B cell (primary cell): ENCODE data around the gene TMEM205. TPM values are rescaled to one million over a fixed set of nuclear protein-coding genes. Genes with fewer than 3 reads are reported as not detected.

Experiments used
- ATAC-seq: fragments of 200-7000 bp; cut with Tn5 transposase; one replicate; pipeline ENCODE4 v1.10.0; 2021; ENCODE audit warnings: low read depth, mild to moderate bottlenecking, moderate number of reproducible peaks, moderate library complexity
- CTCF ChIA-PET: fragments of 350-600 bp; sonication (Branson Sonifier 250); formaldehyde crosslinking; loops from one replicate; lab custom pipeline; 2021; ENCODE audit warnings: antibody characterized with exemption, inconsistent platforms; lab: Charles Lee
- POLR2A ChIA-PET: fragments of 350-600 bp; sonication (Branson Sonifier 250); formaldehyde crosslinking; loops from one replicate; lab custom pipeline; 2021; ENCODE audit warnings: antibody characterized with exemption; lab: Charles Lee
- DNase-seq: peaks from one replicate; pipeline ENCODE4 v3.0.0; 2013
- H2AFZ ChIP-seq: 2 replicates; pipeline ENCODE4 v1.6.1; 2012; ENCODE audit warnings: mild to moderate bottlenecking, low read depth, low read length; ENCODE audit not compliant: insufficient read depth, poor library complexity, severe bottlenecking
- H3K27ac ChIP-seq, 2 donors: 1 replicate in 1 of 2; 2 replicates in 1 of 2; pipeline ENCODE4 v1.5.1; 2012 to 2013; ENCODE audit warnings: low read length in 2 of 2, mild to moderate bottlenecking in 2 of 2, moderate library complexity in 1 of 2
- H3K27me3 ChIP-seq, 4 experiments: fragments of 200-600 bp in 1 of 4; sonication (generic) in 1 of 4; replicated peaks in 1 of 4; 1 replicate in 2 of 4; 2 replicates in 2 of 4; pipeline versions ENCODE4 v1.6.1 to v1.7.0; 2013 to 2016; ENCODE audit warnings: low read length in 3 of 4, mild to moderate bottlenecking in 2 of 4, mixed read lengths in 1 of 4, moderate library complexity in 1 of 4; ENCODE audit not compliant: insufficient read depth in 4 of 4, control insufficient read depth in 3 of 4; ENCODE audit errors: control extremely low read depth in 1 of 4
- H3K36me3 ChIP-seq, 2 experiments: replicated peaks in 1 of 2; 1 replicate in 1 of 2; 2 replicates in 1 of 2; pipeline versions ENCODE4 v1.6.1 to v1.7.1; 2013; ENCODE audit warnings: low read length in 1 of 2; ENCODE audit not compliant: insufficient read depth in 2 of 2, control insufficient read depth in 1 of 2; ENCODE audit errors: control extremely low read depth in 1 of 2, extremely low read depth in 1 of 2
- H3K4me1 ChIP-seq, 2 donors: fragments of 200-600 bp in 1 of 2; sonication (generic) in 1 of 2; 1 replicate in 1 of 2; 2 replicates in 1 of 2; pipeline versions ENCODE4 v1.5.1 to v1.6.1; 2013 to 2017; ENCODE audit warnings: low read length in 2 of 2; ENCODE audit not compliant: control insufficient read depth in 2 of 2, insufficient read depth in 2 of 2
- H3K4me2 ChIP-seq: replicated peaks from 2 replicates; pipeline ENCODE3; 2012; ENCODE audit warnings: mild to moderate bottlenecking, low read depth, low read length; ENCODE audit not compliant: poor library complexity, severe bottlenecking
- H3K4me3 ChIP-seq, 5 experiments: fragments of 200-600 bp in 1 of 5; sonication (generic) in 1 of 5; 1 replicate in 3 of 5; 2 replicates in 2 of 5; pipeline versions ENCODE4 v1.5.1 to v1.7.0; 2011 to 2016; ENCODE audit warnings: low read length in 4 of 5, mild to moderate bottlenecking in 4 of 5, low read depth in 2 of 5, control low read depth in 1 of 5, moderate library complexity in 1 of 5; ENCODE audit not compliant: insufficient read depth in 1 of 5; ENCODE audit errors: control extremely low read depth in 1 of 5, extremely low read depth in 1 of 5
- H3K79me2 ChIP-seq: fragments of 200-600 bp; sonication (generic); one replicate; pipeline ENCODE4 v1.6.0; 2016; ENCODE audit warnings: low read length; ENCODE audit not compliant: control insufficient read depth, insufficient read depth
- H3K9ac ChIP-seq: fragments of 200-600 bp; sonication (generic); 2 replicates; pipeline ENCODE4 v1.6.1; 2017; ENCODE audit warnings: mild to moderate bottlenecking, low read length, moderate library complexity
- H3K9me3 ChIP-seq, 3 donors: one replicate each; pipeline versions ENCODE4 v1.6.1 to v1.7.1; 2013; ENCODE audit warnings: low read length in 2 of 3; ENCODE audit not compliant: control insufficient read depth in 2 of 3, insufficient read depth in 1 of 3; ENCODE audit errors: control extremely low read depth in 1 of 3
- H4K20me1 ChIP-seq: 2 replicates; pipeline ENCODE4 v1.6.0; 2012; ENCODE audit warnings: mild to moderate bottlenecking, low read length; ENCODE audit not compliant: insufficient read depth, control insufficient read depth, poor library complexity, severe bottlenecking
- H3K27ac Mint-ChIP-seq: one replicate; pipeline ENCODE4 v1.8.0; 2021; ENCODE audit warnings: mixed read lengths
- H3K27me3 Mint-ChIP-seq: one replicate; pipeline ENCODE4 v1.8.0; 2021; ENCODE audit warnings: mixed read lengths
- H3K4me1 Mint-ChIP-seq: one replicate; pipeline ENCODE4 v1.8.0; 2021; ENCODE audit warnings: mixed read lengths
- H3K4me3 Mint-ChIP-seq: one replicate; pipeline ENCODE4 v1.8.0; 2021; ENCODE audit warnings: mixed read lengths
- H3K9me3 Mint-ChIP-seq: one replicate; pipeline ENCODE4 v1.8.0; 2022; ENCODE audit warnings: mixed read lengths; ENCODE audit not compliant: insufficient read depth
- CTCF ChIP-seq: fragments of 200-600 bp; IDR thresholded peaks from one replicate; pipeline ENCODE4 v1.8.0; 2022; ENCODE audit warnings: antibody characterized with exemption, mild to moderate bottlenecking
- EZH2 ChIP-seq: IDR thresholded peaks from 2 replicates; pipeline ENCODE4 v1.6.1; 2012; ENCODE audit warnings: borderline replicate concordance, low read depth, mild to moderate bottlenecking, moderate library complexity, low read length; ENCODE audit not compliant: insufficient read depth, poor library complexity, severe bottlenecking
- WGBS: methylation state at CpG from one replicate; pipeline ENCODE4 v1.1.5; 2013; ENCODE audit warnings: missing lambda C conversion rate; ENCODE audit not compliant: insufficient coverage; 5-methylcytosine and 5-hydroxymethylcytosine counted together
- intact Hi-C: fragments of 100-400 bp; cut with micrococcal nuclease; formaldehyde crosslinking; loops from one replicate; pipeline ENCODE4 v1.10.0; 2022
- polyA plus RNA-seq: library from polyadenylated mRNA; depleted of rRNA; stranded (reverse); fragments of >200 nt; gene quantifications from 2 replicates; pipeline ENCODE4 v1.2.3, GENCODE V29; 2012
- total RNA-seq, 2 donors: library from RNA; stranded (reverse); fragments of 120-200 nt in 1 of 2; gene quantifications; 1 replicate in 1 of 2; 2 replicates in 1 of 2; pipeline versions ENCODE4 v1.2.3 to v1.2.4, GENCODE V29; 2013 to 2022

TMEM205 gene
- total and polyA plus RNA-seq, 2 donors (not counting 1 experiment from before 2014, with no cell fraction given), result 48.5 to 152 TPM

- no peak for ATAC-seq
- POLR2A ChIA-PET, result no interaction called here
- intact Hi-C loops, result no loop called here
These were observed 49.8 kb downstream of the TMEM205 start for GRCh38 chr19:11296264-11296663.

More at GRCh38 chr19:11296264-11296663, 49.8 kb downstream of the TMEM205 start:
- no peak overlapping the region for H3K4me3 ChIP-seq
- H2AFZ ChIP-seq, result no peak overlapping the region
- H3K27ac ChIP-seq, result no peak overlapping the region
- H3K27me3 Mint-ChIP-seq, result peaks cover 29% of the 10 kb centered on the region
- DNase-seq, result no peak
- H3K4me1 ChIP-seq, result peaks cover 0 to 10% of the 10 kb centered on the region in 2 donors
- H3K36me3 ChIP-seq, result no peaks in the 10 kb centered on the region
- CTCF ChIA-PET, result interaction anchor here (1.0 to 2.4 kb wide), 2 partner anchors 186 to 189 kb away, joined by 3 to 6 read pairs; no protein-coding TSS in a partner anchor
- no peaks in the 10 kb centered on the region for H3K79me2 ChIP-seq
- no peak overlapping the region for H3K27ac Mint-ChIP-seq
- no peak overlapping the region for H3K4me3 Mint-ChIP-seq
- no peak overlapping the region for H3K9ac ChIP-seq
- WGBS, result 94% methylated on average over 6 of the region's 7 CpGs
- no peak overlapping the region for H3K4me2 ChIP-seq
- no peaks in the 10 kb centered on the region for H3K9me3 Mint-ChIP-seq
- H3K27me3 ChIP-seq, result peaks cover 0 to 14% (median 0%) of the 10 kb centered on the region in 4 experiments
- peaks cover 8% of the 10 kb centered on the region for H3K4me1 Mint-ChIP-seq
- TF ChIP-seq CTCF, result no peak
- TF ChIP-seq EZH2, result no peak
- no peaks in the 10 kb centered on the region for H4K20me1 ChIP-seq
- peaks cover 0 to 3% (median 0%) of the 10 kb centered on the region in 3 donors for H3K9me3 ChIP-seq
